ENCODE measurements around the gene SMYD3. TPM values are rescaled to one million over a fixed set of nuclear protein-coding genes. Genes with fewer than 3 reads are reported as not detected.
A peak's percentile ranks its signal among the peaks of the same experiment; 100 is the strongest.

SMYD3 gene
- total and polyA plus RNA-seq, 9 of the 15 experiments (the other 6 are each of a cell fraction or from before 2014, with no cell fraction given) = 128 to 440 (median 197) TPM

DNA sequence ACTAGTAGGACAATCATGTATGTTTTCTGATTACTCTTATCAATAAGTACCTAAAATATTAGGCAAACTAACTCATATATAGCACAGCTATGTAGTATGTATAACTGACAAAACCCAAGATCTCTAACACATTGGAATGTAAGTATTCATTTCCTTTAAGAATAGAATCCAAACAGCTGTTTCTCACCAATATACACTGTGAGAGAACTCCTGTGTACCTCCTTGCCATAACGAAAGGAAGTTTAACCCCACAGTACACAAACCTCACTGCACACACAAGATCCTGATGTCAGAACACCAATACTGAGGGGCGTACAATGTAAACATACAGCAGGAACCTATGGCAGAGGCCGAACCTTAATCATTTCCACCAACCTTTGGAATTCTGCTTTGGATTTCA lies 113.0 kb downstream of the SMYD3 start:
- H3K79me2 ChIP-seq (ENCODE audit: control insufficient read depth, insufficient read depth, low read length) = no peaks in the 10 kb centered on the region
- H3K36me3 ChIP-seq (ENCODE audit: control insufficient read depth, insufficient read depth, low read length) = no peaks in the 10 kb centered on the region
- H3K27me3 ChIP-seq (ENCODE audit: control insufficient read depth in 2 of 2, insufficient read depth in 2 of 2, low read length in 2 of 2) = no peaks in the 10 kb centered on the region
- H3K9me3 ChIP-seq (replicated peaks; ENCODE audit: control insufficient read depth, insufficient read depth, low read depth, low read length) = no peaks in the 10 kb centered on the region; the same call in 1 of the 2 replicates
- FAIRE-seq (no peak), DNase-seq (ENCODE audit: extremely low read depth in 1 of 4, low spot score in 3 of 4) (no peak), ATAC-seq (0 out of 3 replicates have a peak, but pooled peaks have one; percentile 38)
- in situ Hi-C loops (cut with MboI) = no loop called here
- TF ChIP-seq CREB1 (IDR thresholded peaks at IDR 0.05) (no peak), CREB1 (CRISPR knock-in tag; IDR thresholded peaks at IDR 0.05) (no peak), FOXJ2 (tag; IDR thresholded peaks at IDR 0.05) (0 out of 2 replicates have a peak, but pooled peaks have one; percentile 21)
- H2AFZ ChIP-seq (ENCODE audit: low read depth, low read length) = no peak overlapping the region
- no peak overlapping the region for H3K4me2 ChIP-seq (ENCODE audit: insufficient read depth, low read length)
- no peak overlapping the region for H3K27ac ChIP-seq (ENCODE audit: extremely low read depth, low read depth, low read length)
- ChIA-PET POLR2A (interaction anchor here (0.8 to 1.5 kb wide), 4 partner anchors 10 to 77 kb away, joined by 3 to 5 read pairs (median 4); no protein-coding TSS in a partner anchor), CTCF (ENCODE audit: low intra/inter-chr PET ratio) (interaction anchor here (0.7 kb wide), 1 partner anchor 159 kb away, joined by 3 read pairs; no protein-coding TSS in a partner anchor)
- no TSS peak for BruUV-seq (replicated peaks)
- H3K9ac ChIP-seq (ENCODE audit: insufficient read depth in 1 of 2, low read depth in 2 of 2, low read length in 2 of 2) = no peak overlapping the region
- H3K4me3 ChIP-seq = no peak overlapping the region
- intact Hi-C loops (cut with micrococcal nuclease) = no loop called here
- 32% methylated on average over 3 of the region's 3 CpGs for WGBS (ENCODE audit: insufficient coverage, low coverage, missing lambda C conversion rate)
- no peaks in the 10 kb centered on the region for H4K20me1 ChIP-seq (replicated peaks; ENCODE audit: control insufficient read depth, insufficient read depth, low read length)
- no peaks in the 10 kb centered on the region for H3K9me1 ChIP-seq (ENCODE audit: control insufficient read depth, insufficient read depth, low read length)
- peaks cover 0 to 8% of the 10 kb centered on the region in 2 experiments; a peak in 2 of 5 replicates for H3K4me1 ChIP-seq (replicated peaks in 1 of 2; ENCODE audit: control insufficient read depth in 2 of 2, insufficient read depth in 2 of 2, low read length in 2 of 2)

DNA sequence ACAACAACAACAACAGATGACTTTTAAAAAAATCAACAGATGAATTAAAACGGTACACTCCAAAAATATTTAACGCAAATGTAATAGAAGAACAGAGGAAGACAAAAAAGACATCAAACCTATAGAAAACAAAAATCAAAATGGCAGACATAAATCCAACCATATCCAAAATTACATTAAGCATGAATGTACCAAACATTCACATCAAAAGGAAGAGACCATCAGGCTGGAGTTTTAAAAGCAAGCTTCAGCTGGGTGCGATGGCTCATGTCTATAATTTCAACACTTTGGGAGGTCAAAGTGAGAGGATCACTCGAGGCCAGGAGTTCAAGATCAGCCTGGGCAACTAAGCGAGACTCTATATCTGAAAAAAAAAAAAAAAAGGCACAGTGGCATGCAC lies 116.2 kb downstream of the SMYD3 start:
- FAIRE-seq (peak; percentile 44), DNase-seq (ENCODE audit: extremely low read depth in 1 of 4, low spot score in 3 of 4) (no peak), ATAC-seq (no peak)
- ChIA-PET POLR2A (interaction anchor here (1.2 kb wide), 1 partner anchor 11 kb away, joined by 3 read pairs; no protein-coding TSS in a partner anchor), CTCF (ENCODE audit: low intra/inter-chr PET ratio) (no interaction called here)
- Histone ChIP-seq H3K4me3 (no peak overlapping the region), H3K27me3 (ENCODE audit: control insufficient read depth in 2 of 2, insufficient read depth in 2 of 2, low read length in 2 of 2) (no peaks in the 10 kb centered on the region), H3K9me3 (replicated peaks; ENCODE audit: control insufficient read depth, insufficient read depth, low read depth, low read length) (no peaks in the 10 kb centered on the region; the same call in 1 of the 2 replicates), H3K4me2 (ENCODE audit: insufficient read depth, low read length) (no peak overlapping the region), H3K36me3 (ENCODE audit: control insufficient read depth, insufficient read depth, low read length) (no peaks in the 10 kb centered on the region), H3K9me1 (ENCODE audit: control insufficient read depth, insufficient read depth, low read length) (no peaks in the 10 kb centered on the region), H3K79me2 (ENCODE audit: control insufficient read depth, insufficient read depth, low read length) (no peaks in the 10 kb centered on the region), H4K20me1 (replicated peaks; ENCODE audit: control insufficient read depth, insufficient read depth, low read length) (no peaks in the 10 kb centered on the region), H2AFZ (ENCODE audit: low read depth, low read length) (no peak overlapping the region), H3K27ac (ENCODE audit: extremely low read depth, low read depth, low read length) (no peak overlapping the region), H3K9ac (ENCODE audit: insufficient read depth in 1 of 2, low read depth in 2 of 2, low read length in 2 of 2) (no peak overlapping the region), H3K4me1 (replicated peaks in 1 of 2; ENCODE audit: control insufficient read depth in 2 of 2, insufficient read depth in 2 of 2, low read length in 2 of 2) (no peaks in the 10 kb centered on the region)
- in situ Hi-C loops (cut with MboI) (no loop called here), intact Hi-C loops (cut with micrococcal nuclease) (no loop called here)
- TF ChIP-seq CBX3 (IDR thresholded peaks at IDR 0.05; ENCODE audit: borderline replicate concordance in 1 of 2, low read length in 2 of 2) (peak in 1 of 2 experiments; percentile 53; a peak in 1 of 3 replicates), ZNF354B (CRISPR knock-in tag; IDR thresholded peaks at IDR 0.05) (peak; percentile 94), GTF2F1 (IDR thresholded peaks at IDR 0.05; ENCODE audit: low read depth, low read length) (no peak), ZNF311 (CRISPR knock-in tag; IDR thresholded peaks at IDR 0.05) (no peak), ZNF507 (tag; conservative IDR thresholded peaks at IDR 0.05) (peak; percentile 99)
- TF ChIP-seq, protein P1, sequence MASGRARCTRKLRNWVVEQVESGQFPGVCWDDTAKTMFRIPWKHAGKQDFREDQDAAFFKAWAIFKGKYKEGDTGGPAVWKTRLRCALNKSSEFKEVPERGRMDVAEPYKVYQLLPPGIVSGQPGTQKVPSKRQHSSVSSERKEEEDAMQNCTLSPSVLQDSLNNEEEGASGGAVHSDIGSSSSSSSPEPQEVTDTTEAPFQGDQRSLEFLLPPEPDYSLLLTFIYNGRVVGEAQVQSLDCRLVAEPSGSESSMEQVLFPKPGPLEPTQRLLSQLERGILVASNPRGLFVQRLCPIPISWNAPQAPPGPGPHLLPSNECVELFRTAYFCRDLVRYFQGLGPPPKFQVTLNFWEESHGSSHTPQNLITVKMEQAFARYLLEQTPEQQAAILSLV (tag; IDR thresholded peaks at IDR 0.05) = no peak
- TF ChIP-seq, protein P2, sequence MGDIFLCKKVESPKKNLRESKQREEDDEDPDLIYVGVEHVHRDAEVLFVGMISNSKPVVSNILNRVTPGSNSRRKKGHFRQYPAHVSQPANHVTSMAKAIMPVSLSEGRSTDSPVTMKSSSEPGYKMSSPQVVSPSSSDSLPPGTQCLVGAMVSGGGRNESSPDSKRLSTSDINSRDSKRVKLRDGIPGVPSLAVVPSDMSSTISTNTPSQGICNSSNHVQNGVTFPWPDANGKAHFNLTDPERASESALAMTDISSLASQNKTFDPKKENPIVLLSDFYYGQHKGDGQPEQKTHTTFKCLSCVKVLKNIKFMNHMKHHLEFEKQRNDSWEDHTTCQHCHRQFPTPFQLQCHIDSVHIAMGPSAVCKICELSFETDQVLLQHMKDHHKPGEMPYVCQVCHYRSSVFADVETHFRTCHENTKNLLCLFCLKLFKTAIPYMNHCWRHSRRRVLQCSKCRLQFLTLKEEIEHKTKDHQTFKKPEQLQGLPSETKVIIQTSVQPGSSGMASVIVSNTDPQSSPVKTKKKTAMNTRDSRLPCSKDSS (IDR thresholded peaks at IDR 0.05; ENCODE audit: low read depth, partially characterized antibody) = peak; percentile 69
- 70% methylated on average over 5 of the region's 5 CpGs for WGBS (ENCODE audit: insufficient coverage, low coverage, missing lambda C conversion rate)
- no TSS peak for BruUV-seq (replicated peaks)

Data from K562 (cell line).